ENCODE data around the gene BLVRA.
A peak's percentile ranks its signal among the peaks of the same experiment; 100 is the strongest.

BLVRA gene

GRCh38 chr7:43758029-43758821 lies at the start of gene BLVRA:
TSS of gene BLVRA (plus strand) at chr7:43758680. CDS start at chr7:43771159, 12,479 bp downstream.
- TF ChIP-seq ZBTB7A (IDR thresholded peaks at IDR 0.05; ENCODE audit: low read depth), result peak; percentile 75
- TF ChIP-seq REST (IDR thresholded peaks at IDR 0.05; ENCODE audit: low read depth), result no peak
- TF ChIP-seq USF1 (IDR thresholded peaks at IDR 0.05), result peak; percentile 9; the same call in 1 of the 2 replicates
- peak; percentile 29; the same call in 1 of the 2 replicates for TF ChIP-seq TAF1 (IDR thresholded peaks at IDR 0.05; ENCODE audit: low read depth)
- peak; percentile 79 for TF ChIP-seq MAX (IDR thresholded peaks at IDR 0.05)

- TF ChIP-seq CEBPB (IDR thresholded peaks at IDR 0.05) (no peak), EP300 (IDR thresholded peaks at IDR 0.05; ENCODE audit: borderline replicate concordance) (no peak), NFIC (IDR thresholded peaks at IDR 0.05) (no peak), REST (IDR thresholded peaks at IDR 0.05; ENCODE audit: low read depth) (no peak), MAX (IDR thresholded peaks at IDR 0.05) (no peak), EGR1 (IDR thresholded peaks at IDR 0.05) (no peak), FOXM1 (IDR thresholded peaks at IDR 0.05; ENCODE audit: borderline replicate concordance, low read depth) (no peak), RAD21 (IDR thresholded peaks at IDR 0.05; ENCODE audit: low read depth) (no peak)
Observed at GRCh38 chr7:43711503-43711902, 47.0 kb upstream of the BLVRA start.

- TF ChIP-seq ZBTB7A (IDR thresholded peaks at IDR 0.05; ENCODE audit: low read depth) (no peak), TAF1 (IDR thresholded peaks at IDR 0.05; ENCODE audit: low read depth) (no peak), FOXM1 (IDR thresholded peaks at IDR 0.05; ENCODE audit: borderline replicate concordance, low read depth) (no peak), USF1 (IDR thresholded peaks at IDR 0.05) (no peak), YY1 (IDR thresholded peaks at IDR 0.05; ENCODE audit: low read depth) (no peak), MAX (IDR thresholded peaks at IDR 0.05) (no peak), REST (IDR thresholded peaks at IDR 0.05; ENCODE audit: low read depth) (no peak)
Observed at GRCh38 chr7:43716598-43716997, 41.9 kb upstream of the BLVRA start.

- TF ChIP-seq USF1 (IDR thresholded peaks at IDR 0.05), result no peak
- TF ChIP-seq TEAD4 (IDR thresholded peaks at IDR 0.05), result no peak
- no peak for TF ChIP-seq CREB1 (IDR thresholded peaks at IDR 0.05; ENCODE audit: low read depth)
- TF ChIP-seq NFIC (IDR thresholded peaks at IDR 0.05), result no peak
- TF ChIP-seq CEBPB (IDR thresholded peaks at IDR 0.05), result no peak
- peak; percentile 58 for TF ChIP-seq RAD21 (IDR thresholded peaks at IDR 0.05; ENCODE audit: low read depth)
- TF ChIP-seq MAX (IDR thresholded peaks at IDR 0.05), result no peak
- TF ChIP-seq ZBTB7A (IDR thresholded peaks at IDR 0.05; ENCODE audit: low read depth), result no peak
Observed at GRCh38 chr7:43721193-43721806, 37.2 kb upstream of the BLVRA start.
